Upper lobe of right lung (tissue), 1 donor: ENCODE measurements around the gene TM7SF3. TPM values are rescaled to one million over a fixed set of nuclear protein-coding genes. Genes with fewer than 3 reads are reported as not detected.
"Not testable (repeated sequence)": the region's sequence is repeated elsewhere in the genome, so short reads cannot be mapped to it uniquely, and the experiment has no call there.

Experiments
- ATAC-seq: fragments of 200-7000 bp; cut with Tn5 transposase; one replicate; pipeline ENCODE4 v1.9.1; 2020; ENCODE audit warnings: mild to moderate bottlenecking, moderate library complexity
- DNase-seq: peaks from one replicate; pipeline ENCODE4 v3.0.0-alpha.2; 2020
- H3K27ac ChIP-seq: fragments of 200-600 bp; one replicate; pipeline ENCODE4 v1.8.0; 2022
- H3K27me3 ChIP-seq: fragments of 200-600 bp; one replicate; pipeline ENCODE4 v1.8.0; 2022; ENCODE audit warnings: mild to moderate bottlenecking
- H3K36me3 ChIP-seq: fragments of 200-600 bp; one replicate; pipeline ENCODE4 v1.8.0; 2022
- H3K4me1 ChIP-seq: fragments of 200-600 bp; one replicate; pipeline ENCODE4 v1.8.0; 2022
- H3K4me3 ChIP-seq: fragments of 200-600 bp; one replicate; pipeline ENCODE4 v1.8.0; 2022; ENCODE audit warnings: mild to moderate bottlenecking
- H3K9me3 ChIP-seq: fragments of 200-600 bp; one replicate; pipeline ENCODE4 v1.8.0; 2022
- intact Hi-C: fragments of 100-400 bp; cut with DNase I; formaldehyde crosslinking; loops from one replicate; pipeline ENCODE4 v1.11.0; 2022
- total RNA-seq: library from RNA; stranded (reverse); fragmentation: NEBNext Ultra II Directional; extraction: Animal tissue kit (Norgen Biotek cat#: 25700); gene quantifications from one replicate; pipeline ENCODE4 v1.2.1, GENCODE V29; 2021
- TF ChIP-seq, protein P1 (sequence below): fragments of 200-600 bp; IDR thresholded peaks from one replicate; pipeline ENCODE4 v1.8.0; 2022; ENCODE audit warnings: antibody characterized with exemption
- donor health status: DM: no; HTN: yes; CAD: no; lungs with severe emphysema.

The TM7SF3 gene
- total RNA-seq, 1 donor from 2014 or later, result 68.9 TPM

GRCh38 chr12:27024291-27024690 lies 10.1 kb upstream of the TM7SF3 start:
- intact Hi-C loops, result no loop called here
- H3K4me3 ChIP-seq, result no peak overlapping the region

DNA sequence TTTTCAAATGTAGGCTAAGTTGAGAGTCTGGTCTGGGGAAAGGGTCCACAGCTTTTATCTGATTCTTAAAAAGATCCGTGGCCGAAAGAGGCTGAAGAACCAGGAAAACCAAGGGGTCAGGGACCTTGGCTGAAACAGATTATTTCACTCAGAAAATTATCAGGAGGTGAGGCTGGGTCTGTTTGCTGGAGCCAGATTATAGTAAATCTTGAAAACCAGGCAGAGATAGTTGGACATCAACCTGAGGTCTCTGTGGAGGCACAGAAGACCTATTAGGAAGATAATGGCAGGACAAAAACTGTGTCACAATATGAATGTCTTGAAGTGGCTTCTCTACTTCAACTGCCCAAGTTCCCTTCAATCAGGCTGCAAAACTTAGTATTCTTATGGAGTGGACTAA lies 6.6 kb upstream of the TM7SF3 start:
- DNase-seq, result no peak
- TF ChIP-seq, protein P1, sequence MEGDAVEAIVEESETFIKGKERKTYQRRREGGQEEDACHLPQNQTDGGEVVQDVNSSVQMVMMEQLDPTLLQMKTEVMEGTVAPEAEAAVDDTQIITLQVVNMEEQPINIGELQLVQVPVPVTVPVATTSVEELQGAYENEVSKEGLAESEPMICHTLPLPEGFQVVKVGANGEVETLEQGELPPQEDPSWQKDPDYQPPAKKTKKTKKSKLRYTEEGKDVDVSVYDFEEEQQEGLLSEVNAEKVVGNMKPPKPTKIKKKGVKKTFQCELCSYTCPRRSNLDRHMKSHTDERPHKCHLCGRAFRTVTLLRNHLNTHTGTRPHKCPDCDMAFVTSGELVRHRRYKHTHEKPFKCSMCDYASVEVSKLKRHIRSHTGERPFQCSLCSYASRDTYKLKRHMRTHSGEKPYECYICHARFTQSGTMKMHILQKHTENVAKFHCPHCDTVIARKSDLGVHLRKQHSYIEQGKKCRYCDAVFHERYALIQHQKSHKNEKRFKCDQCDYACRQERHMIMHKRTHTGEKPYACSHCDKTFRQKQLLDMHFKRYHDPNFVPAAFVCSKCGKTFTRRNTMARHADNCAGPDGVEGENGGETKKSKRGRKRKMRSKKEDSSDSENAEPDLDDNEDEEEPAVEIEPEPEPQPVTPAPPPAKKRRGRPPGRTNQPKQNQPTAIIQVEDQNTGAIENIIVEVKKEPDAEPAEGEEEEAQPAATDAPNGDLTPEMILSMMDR, result no peak
- Histone ChIP-seq H3K27ac (no peak overlapping the region), H3K4me3 (no peak overlapping the region), H3K4me1 (peaks cover 22% of the 10 kb centered on the region), H3K27me3 (no peaks in the 10 kb centered on the region), H3K36me3 (no peaks in the 10 kb centered on the region), H3K9me3 (no peaks in the 10 kb centered on the region)
- no peak for ATAC-seq
- intact Hi-C loops, result no loop called here

More at GRCh38 chr12:27024291-27024690, 10.1 kb upstream of the TM7SF3 start:
- no peaks in the 10 kb centered on the region for H3K9me3 ChIP-seq
- no peaks in the 10 kb centered on the region for H3K27me3 ChIP-seq
- peaks cover 20% of the 10 kb centered on the region for H3K4me1 ChIP-seq
- peaks cover 28% of the 10 kb centered on the region for H3K36me3 ChIP-seq
- TF ChIP-seq, protein P1, result no peak
- DNase-seq (no peak), ATAC-seq (no peak)
- no peak overlapping the region for H3K27ac ChIP-seq

GRCh38 chr12:27018037-27018436 lies 3.9 kb upstream of the TM7SF3 start:
- no peaks in the 10 kb centered on the region for H3K9me3 ChIP-seq
- DNase-seq (no peak), ATAC-seq (no peak)
- intact Hi-C loops, result no loop called here
- no peak overlapping the region for H3K27ac ChIP-seq
- no peaks in the 10 kb centered on the region for H3K27me3 ChIP-seq
- TF ChIP-seq, protein P1, result no peak
- H3K4me1 ChIP-seq, result peaks cover 14% of the 10 kb centered on the region
- H3K36me3 ChIP-seq, result no peaks in the 10 kb centered on the region
- no peak overlapping the region for H3K4me3 ChIP-seq

DNA sequence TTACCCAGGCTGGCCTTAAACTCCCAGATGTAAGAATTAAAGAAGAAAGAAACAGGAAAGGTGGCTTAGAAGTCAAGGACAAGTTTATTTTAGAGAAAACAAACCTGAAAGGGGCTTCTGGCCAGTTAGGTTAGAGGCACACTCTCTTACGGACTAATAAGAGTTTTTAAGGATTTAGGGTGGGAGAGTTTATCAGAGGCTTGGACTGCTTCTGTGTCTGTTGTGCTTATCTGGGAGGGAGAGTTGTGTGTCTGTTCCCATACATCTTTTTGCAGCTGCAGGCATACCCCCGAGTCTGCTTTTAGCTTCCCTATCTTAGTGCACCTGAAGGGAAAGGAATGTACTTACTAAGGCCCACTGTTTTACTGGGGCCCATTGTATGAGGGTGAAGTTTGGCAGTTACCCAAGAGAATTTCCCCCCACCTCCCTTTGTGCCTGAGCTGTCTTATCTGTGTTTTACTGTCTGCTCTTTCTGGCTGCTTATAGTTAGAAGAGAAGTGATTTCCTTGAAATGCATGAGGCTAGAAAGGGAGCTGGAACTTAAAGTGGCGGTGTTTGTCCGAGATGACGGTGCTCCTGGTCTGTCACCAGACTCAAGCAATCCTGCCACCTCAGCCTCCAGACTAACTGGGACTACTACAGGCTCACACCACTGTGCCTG lies 3.1 kb upstream of the TM7SF3 start:
- intact Hi-C loops, result not testable (repeated sequence)

DNA sequence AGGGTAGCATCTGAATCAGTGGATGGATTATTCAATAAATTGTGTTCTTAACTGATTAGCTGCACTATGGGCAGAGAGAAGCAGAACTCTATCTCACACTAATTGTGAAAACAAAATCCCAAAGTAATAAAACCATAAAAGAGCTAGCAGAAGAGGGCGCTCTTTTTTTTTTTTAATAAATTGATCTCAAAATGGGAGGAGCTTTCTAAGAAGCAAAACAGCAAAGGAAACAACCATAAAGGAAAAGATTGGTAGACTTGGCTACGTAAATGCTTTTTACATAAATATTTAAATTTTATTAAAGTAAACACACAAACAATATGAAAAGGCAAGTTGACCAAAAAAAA lies 1.5 kb upstream of the TM7SF3 start:
- no peak overlapping the region for H3K4me3 ChIP-seq
- ATAC-seq (no peak), DNase-seq (no peak)
- intact Hi-C loops, result no loop called here
- H3K27me3 ChIP-seq, result no peaks in the 10 kb centered on the region
- H3K4me1 ChIP-seq, result peaks cover 24% of the 10 kb centered on the region
- H3K36me3 ChIP-seq, result no peaks in the 10 kb centered on the region
- no peaks in the 10 kb centered on the region for H3K9me3 ChIP-seq
- TF ChIP-seq, protein P1, result peak; percentile 56
- H3K27ac ChIP-seq, result peak overlapping the region; percentile 97

More for the DNA sequence above, 3.1 kb upstream of the TM7SF3 start:
- H3K4me3 ChIP-seq, H3K27me3 ChIP-seq, ATAC-seq, H3K9me3 ChIP-seq, H3K36me3 ChIP-seq, DNase-seq, H3K27ac ChIP-seq: not testable (repeated sequence)
- H3K4me1 ChIP-seq, result peaks cover 21% of the 10 kb centered on the region

- ATAC-seq (no peak), DNase-seq (no peak)
- peaks cover 24% of the 10 kb centered on the region for H3K4me1 ChIP-seq
- H3K4me3 ChIP-seq, result peak overlapping the region; percentile 84
- TF ChIP-seq, protein P1, result no peak
- intact Hi-C loops, result no loop called here
- H3K27me3 ChIP-seq, result no peaks in the 10 kb centered on the region
- no peaks in the 10 kb centered on the region for H3K36me3 ChIP-seq
- no peaks in the 10 kb centered on the region for H3K9me3 ChIP-seq
- peak overlapping the region; percentile 97 for H3K27ac ChIP-seq
Observed at GRCh38 chr12:27014859-27015729, 910 bp upstream of the TM7SF3 start.
